GM23338 (cell line): ENCODE data around the gene ZNF860. TPM values are rescaled to one million over a fixed set of nuclear protein-coding genes. Genes with fewer than 3 reads are reported as not detected.

ENCODE experiments used
- ATAC-seq: fragments of 200-7000 bp; cut with Tn5 transposase; 3 replicates; pipeline ENCODE4 v1.9.1; 2020
- DNase-seq: peaks from one replicate; pipeline ENCODE4 v3.0.0-alpha.2; 2015; ENCODE audit warnings: low spot score
- H2AFZ ChIP-seq: fragments of 200-600 bp; sonication (generic); 2 replicates; pipeline ENCODE4 v1.8.0; 2016; ENCODE audit warnings: antibody characterized with exemption, mild to moderate bottlenecking, moderate library complexity
- H3F3A ChIP-seq: fragments of 200-600 bp; sonication (generic); replicated peaks from 2 replicates; pipeline ENCODE4 v1.8.0; 2017; ENCODE audit warnings: antibody characterized with exemption, mixed run types, low read depth
- H3K27ac ChIP-seq: fragments of 200-600 bp; sonication (generic); 2 replicates; pipeline ENCODE4 v1.6.1; 2016; ENCODE audit warnings: low read depth
- H3K27me3 ChIP-seq: fragments of 200-600 bp; sonication (generic); 2 replicates; pipeline ENCODE4 v1.8.0; 2016; ENCODE audit warnings: mild to moderate bottlenecking, mixed run types, moderate library complexity; ENCODE audit not compliant: insufficient read depth
- H3K36me3 ChIP-seq: fragments of 200-600 bp; sonication (generic); 2 replicates; pipeline ENCODE4 v1.8.0; 2016; ENCODE audit warnings: mild to moderate bottlenecking; ENCODE audit not compliant: insufficient read depth
- H3K4me1 ChIP-seq: fragments of 200-600 bp; sonication (generic); 2 replicates; pipeline ENCODE4 v1.8.0; 2016; ENCODE audit warnings: mild to moderate bottlenecking, moderate library complexity; ENCODE audit not compliant: insufficient read depth
- H3K4me2 ChIP-seq: fragments of 200-600 bp; sonication (generic); 2 replicates; pipeline ENCODE4 v1.7.1; 2017; ENCODE audit warnings: mixed run types
- H3K4me3 ChIP-seq: fragments of 200-600 bp; sonication (generic); 2 replicates; pipeline ENCODE4 v1.6.1; 2016; ENCODE audit warnings: mixed run types
- H3K79me2 ChIP-seq: fragments of 200-600 bp; sonication (generic); replicated peaks from 2 replicates; pipeline ENCODE4 v1.8.0; 2017; ENCODE audit warnings: mild to moderate bottlenecking; ENCODE audit not compliant: insufficient read depth
- H3K9me2 ChIP-seq: fragments of 200-600 bp; sonication (generic); 2 replicates; pipeline ENCODE4 v1.8.0; 2017; ENCODE audit not compliant: insufficient read depth
- H4K20me1 ChIP-seq: fragments of 200-600 bp; sonication (generic); replicated peaks from 2 replicates; pipeline ENCODE4 v1.8.0; 2017; ENCODE audit warnings: mild to moderate bottlenecking; ENCODE audit not compliant: insufficient read depth
- H3K27ac Mint-ChIP-seq: 2 replicates; pipeline ENCODE4 v1.8.0; 2020; ENCODE audit warnings: inconsistent platforms, mild to moderate bottlenecking, moderate library complexity, mixed read lengths
- H3K27me3 Mint-ChIP-seq: 3 replicates; pipeline ENCODE4 v1.8.0; 2022; ENCODE audit warnings: low read depth, mild to moderate bottlenecking, moderate library complexity, mixed read lengths, inconsistent platforms; ENCODE audit not compliant: insufficient read depth, poor library complexity
- H3K36me3 Mint-ChIP-seq: 3 replicates; pipeline ENCODE4 v1.8.0; 2021; ENCODE audit warnings: low read depth, mild to moderate bottlenecking, inconsistent platforms, moderate library complexity, mixed read lengths
- H3K4me1 Mint-ChIP-seq: 3 replicates; pipeline ENCODE4 v1.8.0; 2020; ENCODE audit warnings: mild to moderate bottlenecking, inconsistent platforms, mixed read lengths
- H3K4me3 Mint-ChIP-seq: 3 replicates; pipeline ENCODE4 v1.8.0; 2021; ENCODE audit warnings: moderate library complexity, mild to moderate bottlenecking, inconsistent platforms, mixed read lengths
- H3K9me3 Mint-ChIP-seq: 3 replicates; pipeline ENCODE4 v1.8.0; 2020; ENCODE audit warnings: moderate library complexity, mild to moderate bottlenecking, inconsistent platforms, mixed read lengths
- CREB1 ChIP-seq: fragments of 250-450 bp; sonication (Bioruptor Pico); IDR thresholded peaks from 2 replicates; pipeline ENCODE4 v1.5.0; 2020; ENCODE audit warnings: low read depth, mild to moderate bottlenecking, moderate library complexity
- CTCF ChIP-seq, 2 experiments: fragments of 200-600 bp in 1 of 2; sonication (generic) in 1 of 2; conservative IDR thresholded peaks; 2 replicates each; pipeline versions ENCODE4 v1.5.1 to v1.6.1; 2016 to 2017; ENCODE audit warnings: antibody characterized with exemption in 2 of 2, low read depth in 2 of 2, mild to moderate bottlenecking in 2 of 2, moderate library complexity in 1 of 2
- ETS1 ChIP-seq: IDR thresholded peaks from 2 replicates; pipeline ENCODE4 v1.6.1; 2016; ENCODE audit warnings: antibody characterized with exemption
- EZH2 ChIP-seq: fragments of 200-600 bp; sonication (generic); IDR thresholded peaks from one replicate; pipeline ENCODE4 v1.8.0; 2017; ENCODE audit warnings: antibody characterized with exemption, mild to moderate bottlenecking, low read depth; ENCODE audit not compliant: unreplicated experiment
- EZH2phosphoT487 ChIP-seq: fragments of 200-600 bp; sonication (generic); IDR thresholded peaks from one replicate; pipeline ENCODE4 v1.8.1; 2018; ENCODE audit warnings: antibody characterized with exemption; ENCODE audit not compliant: unreplicated experiment
- JUNB ChIP-seq: IDR thresholded peaks from one replicate; pipeline ENCODE4 v1.6.1; 2016; ENCODE audit warnings: antibody characterized with exemption; ENCODE audit not compliant: unreplicated experiment
- NANOG ChIP-seq: IDR thresholded peaks from 2 replicates; pipeline ENCODE4 v1.6.1; 2016; ENCODE audit warnings: antibody characterized with exemption, borderline replicate concordance
- POLR2AphosphoS5 ChIP-seq: IDR thresholded peaks from 2 replicates; pipeline ENCODE4 v1.6.1; 2016; ENCODE audit warnings: antibody characterized with exemption, low read depth
- REST ChIP-seq: IDR thresholded peaks from one replicate; pipeline ENCODE4 v1.6.1; 2018; ENCODE audit warnings: antibody characterized with exemption; ENCODE audit not compliant: unreplicated experiment
- STAT1 ChIP-seq: IDR thresholded peaks from one replicate; pipeline ENCODE4 v1.6.1; 2016; ENCODE audit warnings: antibody characterized with exemption; ENCODE audit not compliant: unreplicated experiment
- ZNF114 ChIP-seq: fragments of 250-450 bp; sonication (Bioruptor Pico); IDR thresholded peaks from 2 replicates; pipeline ENCODE4 v1.5.0; 2020; ENCODE audit warnings: mild to moderate bottlenecking, moderate library complexity
- ZNF331 ChIP-seq: fragments of 250-450 bp; sonication (Bioruptor Pico); IDR thresholded peaks from 2 replicates; pipeline ENCODE4 v1.5.0; 2020; ENCODE audit warnings: low read depth, mild to moderate bottlenecking, moderate library complexity
- ZNF462 ChIP-seq: fragments of 250-450 bp; sonication (Bioruptor Pico); IDR thresholded peaks from 2 replicates; pipeline ENCODE4 v1.5.0; 2020; ENCODE audit warnings: mild to moderate bottlenecking, moderate library complexity
- polyA plus RNA-seq: library from polyadenylated mRNA; unstranded; fragments of >200 nt; fragmentation: Nextera tagmentation; extraction: Ambion mirVana; gene quantifications from 2 replicates; pipeline ENCODE4 v1.2.1, GENCODE V29; 2016
- total RNA-seq: library from RNA; depleted of rRNA; stranded (reverse); fragments of >200 nt; shearing (Covaris generic); gene quantifications from 2 replicates; pipeline ENCODE4 v1.2.3, GENCODE V29; 2014

ZNF860 gene
- total and polyA plus RNA-seq, 2 experiments from 2014 or later = 5.2 to 12.4 TPM

GRCh38 chr3:31985831-31986230 is 4.3 kb downstream of the ZNF860 start:
- Histone ChIP-seq H3K4me1 (peaks cover 12% of the 10 kb centered on the region), H3K79me2 (peaks cover 23% of the 10 kb centered on the region), H3F3A (peaks cover 2% of the 10 kb centered on the region; the same call in 1 of the 2 replicates), H3K27me3 (no peaks in the 10 kb centered on the region), H3K27ac (peak overlapping the region; percentile 69; the same call in 1 of the 2 replicates), H3K4me3 (no peak overlapping the region), H3K4me2 (no peak overlapping the region), H3K9me2 (no peaks in the 10 kb centered on the region), H2AFZ (no peak overlapping the region), H4K20me1 (0 out of 2 replicates have a peak, but pooled peaks cover 7% of the 10 kb centered on the region), H3K36me3 (peaks cover 31% of the 10 kb centered on the region)
- Mint-ChIP-seq H3K27me3 (peaks cover 14% of the 10 kb centered on the region), H3K27ac (no peak overlapping the region), H3K4me3 (no peak overlapping the region), H3K36me3 (peaks cover 13% of the 10 kb centered on the region), H3K4me1 (peaks cover 13% of the 10 kb centered on the region), H3K9me3 (peaks cover 5% of the 10 kb centered on the region; the same call in 1 of the 3 replicates)
- DNase-seq (no peak), ATAC-seq (no peak)
- TF ChIP-seq ZNF331 (CRISPR knock-in tag) (no peak), POLR2AphosphoS5 (no peak), JUNB (no peak), STAT1 (no peak), ZNF114 (no peak), ETS1 (no peak), NANOG (no peak), CTCF (conservative IDR thresholded peaks at IDR 0.05; ENCODE audit: low read depth in 2 of 2) (no peak), CREB1 (CRISPR knock-in tag) (no peak), REST (no peak), EZH2 (no peak), EZH2phosphoT487 (no peak), ZNF462 (no peak)
